Measurements from ENCODE around the gene STARD13.

DNA sequence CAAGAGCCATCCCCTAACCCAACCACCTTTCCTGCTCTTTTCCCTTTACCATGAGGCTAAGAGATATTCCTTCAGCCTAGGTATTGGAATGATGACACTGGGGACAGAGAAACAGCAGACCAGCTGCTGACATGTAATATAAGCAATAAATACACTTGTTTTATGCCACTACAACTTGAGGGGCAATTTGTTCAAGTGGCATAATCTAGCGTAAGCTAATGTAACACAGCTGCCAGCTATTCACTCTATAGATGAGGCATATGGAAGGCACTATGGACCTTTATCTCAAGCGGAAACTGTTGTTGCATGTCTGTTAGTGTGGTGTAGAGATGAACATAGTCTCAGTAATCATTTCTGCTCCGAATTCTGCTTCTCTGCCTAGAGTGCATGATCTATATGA, 111.1 kb downstream of the STARD13 start:
- TF ChIP-seq ZBTB33 (IDR thresholded peaks at IDR 0.05; ENCODE audit: extremely low read depth, insufficient replicate concordance, low read length) (no peak), EZH2 (IDR thresholded peaks at IDR 0.05) (no peak), RAD21 (IDR thresholded peaks at IDR 0.05; ENCODE audit: low read depth) (no peak), SRF (IDR thresholded peaks at IDR 0.05; ENCODE audit: low read depth) (no peak), TCF7L2 (IDR thresholded peaks at IDR 0.05; ENCODE audit: borderline replicate concordance, extremely low read depth, insufficient read depth, insufficient read length) (no peak), POLR2A (IDR thresholded peaks at IDR 0.05; ENCODE audit: borderline replicate concordance, extremely low read depth, insufficient read depth, insufficient read length) (no peak), EZH2phosphoT487 (IDR thresholded peaks at IDR 0.05; ENCODE audit: borderline replicate concordance) (no peak), SP1 (IDR thresholded peaks at IDR 0.05; ENCODE audit: low read depth) (no peak), POLR2AphosphoS5 (IDR thresholded peaks at IDR 0.05; ENCODE audit: low read depth, low read length) (no peak), SIN3A (IDR thresholded peaks at IDR 0.05; ENCODE audit: low read depth) (no peak)
- TF ChIP-seq, protein P1, sequence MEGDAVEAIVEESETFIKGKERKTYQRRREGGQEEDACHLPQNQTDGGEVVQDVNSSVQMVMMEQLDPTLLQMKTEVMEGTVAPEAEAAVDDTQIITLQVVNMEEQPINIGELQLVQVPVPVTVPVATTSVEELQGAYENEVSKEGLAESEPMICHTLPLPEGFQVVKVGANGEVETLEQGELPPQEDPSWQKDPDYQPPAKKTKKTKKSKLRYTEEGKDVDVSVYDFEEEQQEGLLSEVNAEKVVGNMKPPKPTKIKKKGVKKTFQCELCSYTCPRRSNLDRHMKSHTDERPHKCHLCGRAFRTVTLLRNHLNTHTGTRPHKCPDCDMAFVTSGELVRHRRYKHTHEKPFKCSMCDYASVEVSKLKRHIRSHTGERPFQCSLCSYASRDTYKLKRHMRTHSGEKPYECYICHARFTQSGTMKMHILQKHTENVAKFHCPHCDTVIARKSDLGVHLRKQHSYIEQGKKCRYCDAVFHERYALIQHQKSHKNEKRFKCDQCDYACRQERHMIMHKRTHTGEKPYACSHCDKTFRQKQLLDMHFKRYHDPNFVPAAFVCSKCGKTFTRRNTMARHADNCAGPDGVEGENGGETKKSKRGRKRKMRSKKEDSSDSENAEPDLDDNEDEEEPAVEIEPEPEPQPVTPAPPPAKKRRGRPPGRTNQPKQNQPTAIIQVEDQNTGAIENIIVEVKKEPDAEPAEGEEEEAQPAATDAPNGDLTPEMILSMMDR (IDR thresholded peaks at IDR 0.05 in 2 of 3, conservative IDR thresholded peaks at IDR 0.05 in 1 of 3; ENCODE audit: borderline replicate concordance in 1 of 3, insufficient read depth in 1 of 3, low read depth in 2 of 3, low read length in 2 of 3) = no peak
- TF ChIP-seq, protein P2, sequence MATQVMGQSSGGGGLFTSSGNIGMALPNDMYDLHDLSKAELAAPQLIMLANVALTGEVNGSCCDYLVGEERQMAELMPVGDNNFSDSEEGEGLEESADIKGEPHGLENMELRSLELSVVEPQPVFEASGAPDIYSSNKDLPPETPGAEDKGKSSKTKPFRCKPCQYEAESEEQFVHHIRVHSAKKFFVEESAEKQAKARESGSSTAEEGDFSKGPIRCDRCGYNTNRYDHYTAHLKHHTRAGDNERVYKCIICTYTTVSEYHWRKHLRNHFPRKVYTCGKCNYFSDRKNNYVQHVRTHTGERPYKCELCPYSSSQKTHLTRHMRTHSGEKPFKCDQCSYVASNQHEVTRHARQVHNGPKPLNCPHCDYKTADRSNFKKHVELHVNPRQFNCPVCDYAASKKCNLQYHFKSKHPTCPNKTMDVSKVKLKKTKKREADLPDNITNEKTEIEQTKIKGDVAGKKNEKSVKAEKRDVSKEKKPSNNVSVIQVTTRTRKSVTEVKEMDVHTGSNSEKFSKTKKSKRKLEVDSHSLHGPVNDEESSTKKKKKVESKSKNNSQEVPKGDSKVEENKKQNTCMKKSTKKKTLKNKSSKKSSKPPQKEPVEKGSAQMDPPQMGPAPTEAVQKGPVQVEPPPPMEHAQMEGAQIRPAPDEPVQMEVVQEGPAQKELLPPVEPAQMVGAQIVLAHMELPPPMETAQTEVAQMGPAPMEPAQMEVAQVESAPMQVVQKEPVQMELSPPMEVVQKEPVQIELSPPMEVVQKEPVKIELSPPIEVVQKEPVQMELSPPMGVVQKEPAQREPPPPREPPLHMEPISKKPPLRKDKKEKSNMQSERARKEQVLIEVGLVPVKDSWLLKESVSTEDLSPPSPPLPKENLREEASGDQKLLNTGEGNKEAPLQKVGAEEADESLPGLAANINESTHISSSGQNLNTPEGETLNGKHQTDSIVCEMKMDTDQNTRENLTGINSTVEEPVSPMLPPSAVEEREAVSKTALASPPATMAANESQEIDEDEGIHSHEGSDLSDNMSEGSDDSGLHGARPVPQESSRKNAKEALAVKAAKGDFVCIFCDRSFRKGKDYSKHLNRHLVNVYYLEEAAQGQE (IDR thresholded peaks at IDR 0.05; ENCODE audit: low read depth) = no peak
